Fibroblast of the aortic adventitia (primary cell): ENCODE measurements around the gene STYK1. TPM values are rescaled to one million over a fixed set of nuclear protein-coding genes. Genes with fewer than 3 reads are reported as not detected.

Source experiments
- DNase-seq: peaks from one replicate; pipeline ENCODE4 v3.0.0-alpha.2; 2010; ENCODE audit warnings: low read depth
- H3K4me3 ChIP-seq: 2 replicates; pipeline ENCODE4 v1.5.1; 2011; ENCODE audit warnings: low read depth, mild to moderate bottlenecking, control low read depth, low read length, moderate library complexity
- CTCF ChIP-seq: IDR thresholded peaks from 2 replicates; pipeline ENCODE4 v1.5.1; 2011; ENCODE audit warnings: mild to moderate bottlenecking, low read length, control low read depth, inconsistent platforms; ENCODE audit not compliant: insufficient read depth
- total RNA-seq: library from RNA; depleted of rRNA; stranded (reverse); fragments of >200 nt; gene quantifications from 2 replicates; pipeline ENCODE4 v1.2.3, GENCODE V29; 2012; ENCODE audit warnings: low replicate concordance

Gene STYK1
- total RNA-seq, 1 donor = 0.27 TPM

- DNase-seq = peak; percentile 68
- peak overlapping the region; percentile 49 for H3K4me3 ChIP-seq
- no peak for TF ChIP-seq CTCF
Measured at GRCh38 chr12:10718279-10718821, 44.5 kb upstream of the STYK1 start.

GRCh38 chr12:10717410-10717809, 43.6 kb upstream of the STYK1 start:
- peak; percentile 50 for DNase-seq
- H3K4me3 ChIP-seq = peak overlapping the region; percentile 51
- no peak for TF ChIP-seq CTCF

- no peak for TF ChIP-seq CTCF
- peak; percentile 93 for DNase-seq
- H3K4me3 ChIP-seq = peak overlapping the region; percentile 39
Measured at GRCh38 chr12:10716704-10717315, 43.0 kb upstream of the STYK1 start.

GRCh38 chr12:10716277-10716676, 42.4 kb upstream of the STYK1 start:
- peak overlapping the region; percentile 39 for H3K4me3 ChIP-seq
- DNase-seq = no peak
- no peak for TF ChIP-seq CTCF

- no peak for TF ChIP-seq CTCF
- DNase-seq = no peak
- H3K4me3 ChIP-seq = no peak overlapping the region
Measured at GRCh38 chr12:10715491-10715890, 41.6 kb upstream of the STYK1 start.

- no peak for DNase-seq
- H3K4me3 ChIP-seq = no peak overlapping the region
- TF ChIP-seq CTCF = no peak
Measured at GRCh38 chr12:10709808-10710207, 36.0 kb upstream of the STYK1 start.

- no peak for TF ChIP-seq CTCF
- no peak for DNase-seq
- no peak overlapping the region for H3K4me3 ChIP-seq
Measured at GRCh38 chr12:10708862-10709261, 35.0 kb upstream of the STYK1 start.
